K562 (cell line): ENCODE data around the gene HMGA1. TPM values are rescaled to one million over a fixed set of nuclear protein-coding genes. Genes with fewer than 3 reads are reported as not detected.
A peak's percentile ranks its signal among the peaks of the same experiment; 100 is the strongest.

Source experiments
- CBFA2T2 ChIP-seq: fragments of 450-650 bp; conservative IDR thresholded peaks from 2 replicates; pipeline ENCODE4 v1.6.1; 2017; ENCODE audit warnings: mild to moderate bottlenecking
- CC2D1A ChIP-seq: fragments of 450-650 bp; IDR thresholded peaks from 2 replicates; pipeline ENCODE4 v1.6.1; 2017; ENCODE audit warnings: mild to moderate bottlenecking
- CREB1 ChIP-seq, 2 experiments: sonication (generic) in 1 of 2; formaldehyde crosslinking in 1 of 2; IDR thresholded peaks; 2 replicates each; pipeline versions ENCODE4 v1.6.1 to v1.8.0; 2012 to 2022; ENCODE audit warnings: inconsistent platforms in 1 of 2, mild to moderate bottlenecking in 1 of 2, missing genetic modification reagents in 1 of 2, moderate library complexity in 1 of 2
- EP400 ChIP-seq: fragments of 450-650 bp; IDR thresholded peaks from 2 replicates; pipeline ENCODE4 v1.6.1; 2017; ENCODE audit warnings: antibody characterized with exemption, mild to moderate bottlenecking, moderate library complexity
- ETV1 ChIP-seq: fragments of 450-650 bp; conservative IDR thresholded peaks from 2 replicates; pipeline ENCODE4 v1.6.1; 2016; ENCODE audit warnings: missing genetic modification characterization, control low read depth, low read depth, missing compliant biosample characterization
- EZH2 ChIP-seq: IDR thresholded peaks from 2 replicates; pipeline ENCODE4 v1.6.1; 2012; ENCODE audit warnings: low read depth, mild to moderate bottlenecking, inconsistent platforms, low read length, borderline replicate concordance
- FOXM1 ChIP-seq, 2 experiments: fragments of 450-650 bp in 1 of 2; sonication (generic) in 1 of 2; formaldehyde crosslinking in 1 of 2; IDR thresholded peaks; 2 replicates each; pipeline versions ENCODE4 v1.6.1 to v1.9.0; 2017 to 2022; ENCODE audit warnings: low read depth in 2 of 2, mild to moderate bottlenecking in 2 of 2, missing genetic modification reagents in 1 of 2, moderate library complexity in 1 of 2
- HDAC1 ChIP-seq, 2 experiments: fragments of 450-650 bp; IDR thresholded peaks; 2 replicates each; pipeline ENCODE4 v1.6.1; 2016 to 2017; ENCODE audit warnings: inconsistent platforms in 1 of 2, mild to moderate bottlenecking in 1 of 2, moderate library complexity in 1 of 2
- HES1 ChIP-seq: fragments of 450-650 bp; IDR thresholded peaks from 2 replicates; pipeline ENCODE4 v1.6.1; 2016; ENCODE audit warnings: low read depth, mild to moderate bottlenecking, moderate library complexity
- KDM1A ChIP-seq, 2 experiments: fragments of 450-650 bp; IDR thresholded peaks; 2 replicates each; pipeline ENCODE4 v1.6.1; 2016; ENCODE audit warnings: mild to moderate bottlenecking in 2 of 2
- MLLT1 ChIP-seq, 2 experiments: fragments of 450-650 bp; IDR thresholded peaks; 2 replicates each; pipeline ENCODE4 v1.6.1; 2016
- MTA3 ChIP-seq: fragments of 450-650 bp; formaldehyde crosslinking; IDR thresholded peaks from 2 replicates; pipeline ENCODE4 v1.6.1; 2017; ENCODE audit warnings: mild to moderate bottlenecking, borderline replicate concordance
- NFE2 ChIP-seq: IDR thresholded peaks from 2 replicates; pipeline ENCODE4 v1.6.1; 2014; ENCODE audit warnings: antibody characterized with exemption, low read depth
- RAD21 ChIP-seq, 2 experiments: fragments of 250-450 bp in 1 of 2; fragments of 450-650 bp in 1 of 2; sonication (Bioruptor Pico) in 1 of 2; formaldehyde crosslinking in 1 of 2; IDR thresholded peaks in 1 of 2; conservative IDR thresholded peaks in 1 of 2; 2 replicates each; pipeline versions ENCODE4 v1.4.0 to v1.8.0; 2020 to 2022; ENCODE audit warnings: mild to moderate bottlenecking in 2 of 2, moderate library complexity in 1 of 2
- RBM15 ChIP-seq: fragments of 200-400 bp; formaldehyde crosslinking; IDR thresholded peaks from 2 replicates; pipeline ENCODE4 v1.6.1; 2018; ENCODE audit warnings: mild to moderate bottlenecking, low read length, moderate library complexity; ENCODE audit not compliant: insufficient read depth
- TCFL5 ChIP-seq: fragments of 250-450 bp; sonication (Bioruptor Pico); conservative IDR thresholded peaks from 2 replicates; pipeline ENCODE4 v1.6.1; 2021; ENCODE audit warnings: mild to moderate bottlenecking, moderate library complexity, matching md5 sums
- TRIM28 ChIP-seq: fragments of 450-650 bp; IDR thresholded peaks from 2 replicates; pipeline ENCODE4 v1.6.1; 2017
- UBTF ChIP-seq, 2 experiments: IDR thresholded peaks; 2 replicates each; pipeline ENCODE4 v1.6.1; 2012; ENCODE audit warnings: improper control_type of control experiment in 2 of 2, low read depth in 2 of 2, low read length in 2 of 2, borderline replicate concordance in 1 of 2
- ZFX ChIP-seq: sonication (generic); formaldehyde crosslinking; IDR thresholded peaks from 2 replicates; pipeline ENCODE4 v1.8.0; 2022; ENCODE audit warnings: mild to moderate bottlenecking, missing genetic modification reagents, moderate library complexity
- polyA plus RNA-seq, 8 experiments: library from polyadenylated mRNA; depleted of rRNA in 4 of 8; stranded (reverse) in 5 of 8; unstranded in 3 of 8; fragments of >200 nt; fragmentation: Nextera tagmentation in 2 of 8; fragmentation: Illumina TruSeq in 1 of 8; extraction: Ambion mirVana in 2 of 8; extraction: Trizol in 1 of 8; gene quantifications; 2 replicates each; pipeline versions ENCODE4 v1.2.1 to v1.2.3, GENCODE V29; 2011 to 2014; ENCODE audit warnings: inconsistent platforms in 1 of 8, missing spikeins in 1 of 8
- total RNA-seq, 7 experiments: library from RNA; depleted of rRNA in 6 of 7; stranded (reverse); fragments of >200 nt in 6 of 7; fragmentation: Illumina TruSeq in 2 of 7; extraction: Trizol in 2 of 7; gene quantifications; 2 replicates each; pipeline versions ENCODE4 v1.2.1 to v1.2.3, GENCODE V29; 2011 to 2021; ENCODE audit warnings: low replicate concordance in 1 of 7
- TF ChIP-seq, protein P1 (sequence below): IDR thresholded peaks from 2 replicates; pipeline ENCODE4 v1.6.1; 2011; ENCODE audit warnings: borderline replicate concordance, low read depth, mild to moderate bottlenecking, moderate library complexity, low read length; ENCODE audit not compliant: insufficient read depth, poor library complexity, severe bottlenecking

Gene HMGA1
- total and polyA plus RNA-seq, 9 of the 15 experiments (the other 6 are each of a cell fraction or from before 2014, with no cell fraction given): 27.8 to 1,947 (median 594) TPM

GRCh38 chr6:34281702-34282334 lies 45.1 kb downstream of the HMGA1 start (continued):
- peak in 1 of 2 experiments; percentile 55; a peak in 1 of 4 replicates for TF ChIP-seq UBTF (IDR thresholded peaks at IDR 0.05; ENCODE audit: borderline replicate concordance in 1 of 2, low read depth in 2 of 2, low read length in 2 of 2)
- TF ChIP-seq ETV1: peak; percentile 80
- TF ChIP-seq CREB1 (IDR thresholded peaks at IDR 0.05): peak; percentile 80; the same call in 1 of the 2 replicates
- no peak for TF ChIP-seq CREB1 (CRISPR knock-in tag; IDR thresholded peaks at IDR 0.05)
- TF ChIP-seq FOXM1 (IDR thresholded peaks at IDR 0.05; ENCODE audit: low read depth): peak; percentile 88
- TF ChIP-seq FOXM1 (CRISPR knock-in tag; IDR thresholded peaks at IDR 0.05; ENCODE audit: low read depth): no peak
- TF ChIP-seq HES1: no peak; the same call in 1 of the 2 replicates
- TF ChIP-seq CBFA2T2: peak; percentile 98
- no peak for TF ChIP-seq EZH2
- 0 out of 2 replicates have a peak, but pooled peaks have one; percentile 18 for TF ChIP-seq ZFX (CRISPR knock-in tag)
- peak; percentile 62; the same call in 1 of the 2 replicates for TF ChIP-seq EP400
- TF ChIP-seq RBM15: no peak
- TF ChIP-seq MTA3: peak; percentile 52; the same call in 1 of the 2 replicates
- 0 out of 2 replicates have a peak, but pooled peaks have one; percentile 51 for TF ChIP-seq TCFL5 (CRISPR knock-in tag)
- TF ChIP-seq KDM1A (IDR thresholded peaks at IDR 0.05): peak; percentile 100
- TF ChIP-seq MLLT1 (IDR thresholded peaks at IDR 0.05): peak in 1 of 2 experiments; percentile 83; a peak in 2 of 4 replicates
- TF ChIP-seq RAD21 (CRISPR knock-in tag; conservative IDR thresholded peaks at IDR 0.05 in 1 of 2, IDR thresholded peaks at IDR 0.05 in 1 of 2): 0 out of 4 replicates have a peak, but pooled peaks of 1 of the 2 experiments have one; percentile 23
- peak; percentile 86 to 98; a peak in 3 of 4 replicates for TF ChIP-seq HDAC1 (IDR thresholded peaks at IDR 0.05)
- peak; percentile 94; the same call in 1 of the 2 replicates for TF ChIP-seq CC2D1A
- no peak for TF ChIP-seq TRIM28
- TF ChIP-seq, protein P1, sequence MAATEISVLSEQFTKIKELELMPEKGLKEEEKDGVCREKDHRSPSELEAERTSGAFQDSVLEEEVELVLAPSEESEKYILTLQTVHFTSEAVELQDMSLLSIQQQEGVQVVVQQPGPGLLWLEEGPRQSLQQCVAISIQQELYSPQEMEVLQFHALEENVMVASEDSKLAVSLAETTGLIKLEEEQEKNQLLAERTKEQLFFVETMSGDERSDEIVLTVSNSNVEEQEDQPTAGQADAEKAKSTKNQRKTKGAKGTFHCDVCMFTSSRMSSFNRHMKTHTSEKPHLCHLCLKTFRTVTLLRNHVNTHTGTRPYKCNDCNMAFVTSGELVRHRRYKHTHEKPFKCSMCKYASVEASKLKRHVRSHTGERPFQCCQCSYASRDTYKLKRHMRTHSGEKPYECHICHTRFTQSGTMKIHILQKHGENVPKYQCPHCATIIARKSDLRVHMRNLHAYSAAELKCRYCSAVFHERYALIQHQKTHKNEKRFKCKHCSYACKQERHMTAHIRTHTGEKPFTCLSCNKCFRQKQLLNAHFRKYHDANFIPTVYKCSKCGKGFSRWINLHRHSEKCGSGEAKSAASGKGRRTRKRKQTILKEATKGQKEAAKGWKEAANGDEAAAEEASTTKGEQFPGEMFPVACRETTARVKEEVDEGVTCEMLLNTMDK: no peak
- TF ChIP-seq NFE2: 0 out of 2 replicates have a peak, but pooled peaks have one; percentile 44
